Frontal cortex (tissue), 4 donors: ENCODE measurements around the gene DDX3X. TPM values are rescaled to one million over a fixed set of nuclear protein-coding genes. Genes with fewer than 3 reads are reported as not detected.

Source experiments
- DNase-seq, 2 donors: peaks; one replicate each; pipeline ENCODE4 v3.0.0; 2012; ENCODE audit warnings: low spot score in 2 of 2
- FAIRE-seq: peaks from 2 replicates; lab custom pipeline; 2012; peaks lifted over from hg19 to GRCh38; lab: Jason Lieb, UNC
- total RNA-seq: library from RNA; depleted of rRNA; stranded (reverse); fragments of >200 nt; gene quantifications from one replicate; pipeline ENCODE4 v1.2.3, GENCODE V29; 2014
- donor health status: control.
- donor health status: control.
- donor health status: control.

DDX3X gene
- total RNA-seq, 1 donor from 2014 or later: 208 TPM

GRCh38 chrX:41326431-41326830, 7.5 kb upstream of the DDX3X start:
- FAIRE-seq: no peak
- no peak for DNase-seq

DNA sequence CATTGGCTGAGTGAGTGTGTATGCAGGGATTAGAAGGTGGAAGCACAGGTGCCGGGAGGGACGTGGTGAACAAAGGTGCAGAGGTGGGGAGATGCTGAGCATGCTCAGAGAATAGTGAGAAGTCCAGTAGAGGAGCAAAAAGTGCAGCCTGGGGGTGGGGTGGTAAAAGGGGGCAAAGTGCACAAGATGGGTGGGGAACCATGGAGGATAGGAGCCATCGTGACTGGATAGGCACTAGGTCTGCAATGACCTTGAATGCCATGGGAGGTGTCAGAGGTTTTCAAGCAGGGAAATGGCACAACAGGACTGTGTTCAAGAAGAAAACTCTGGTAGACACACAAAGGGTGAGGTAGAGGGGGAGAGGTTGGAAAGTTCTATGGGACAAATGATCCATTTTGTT, 6.6 kb upstream of the DDX3X start:
- DNase-seq: no peak
- FAIRE-seq: no peak

GRCh38 chrX:41329101-41329500, 4.9 kb upstream of the DDX3X start:
- FAIRE-seq: no peak
- no peak for DNase-seq

GRCh38 chrX:41332005-41332404, 2.0 kb upstream of the DDX3X start:
- FAIRE-seq (no peak), DNase-seq (no peak)

DNA sequence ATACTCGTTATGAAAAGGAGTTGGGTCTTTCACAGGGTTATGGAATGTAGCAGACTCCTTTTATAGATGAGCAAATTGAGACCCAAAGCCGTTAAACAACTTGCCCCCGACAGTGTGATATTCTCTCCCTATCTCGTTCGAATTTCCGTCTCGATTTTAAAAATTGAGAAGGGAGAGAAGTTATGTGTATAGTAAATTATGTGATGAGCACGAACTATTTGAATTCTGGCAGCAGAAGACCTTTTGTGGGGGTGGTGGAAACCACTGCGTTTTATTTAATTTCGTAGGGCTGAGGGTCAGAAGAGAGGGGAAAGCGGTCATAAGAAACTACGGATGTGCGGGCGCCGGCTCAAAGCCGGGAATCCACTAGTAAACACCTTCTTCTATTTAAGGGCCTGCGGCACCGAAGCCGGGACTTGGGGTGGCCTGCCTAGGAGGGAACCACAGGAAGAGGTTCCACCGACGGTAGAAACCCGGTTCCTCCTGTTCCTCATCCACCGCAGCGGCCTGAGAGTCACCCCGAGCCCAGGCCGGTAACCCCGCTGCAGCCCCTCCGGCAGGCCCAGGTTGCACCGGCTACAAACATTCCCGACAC, 1.5 kb upstream of the DDX3X start:
- peak in 1 of 2 donors; percentile 26 for DNase-seq
- no peak for FAIRE-seq

- peak; percentile 59 to 74 for DNase-seq
Observed at GRCh38 chrX:41333003-41333743, 789 bp upstream of the DDX3X start.

DNA sequence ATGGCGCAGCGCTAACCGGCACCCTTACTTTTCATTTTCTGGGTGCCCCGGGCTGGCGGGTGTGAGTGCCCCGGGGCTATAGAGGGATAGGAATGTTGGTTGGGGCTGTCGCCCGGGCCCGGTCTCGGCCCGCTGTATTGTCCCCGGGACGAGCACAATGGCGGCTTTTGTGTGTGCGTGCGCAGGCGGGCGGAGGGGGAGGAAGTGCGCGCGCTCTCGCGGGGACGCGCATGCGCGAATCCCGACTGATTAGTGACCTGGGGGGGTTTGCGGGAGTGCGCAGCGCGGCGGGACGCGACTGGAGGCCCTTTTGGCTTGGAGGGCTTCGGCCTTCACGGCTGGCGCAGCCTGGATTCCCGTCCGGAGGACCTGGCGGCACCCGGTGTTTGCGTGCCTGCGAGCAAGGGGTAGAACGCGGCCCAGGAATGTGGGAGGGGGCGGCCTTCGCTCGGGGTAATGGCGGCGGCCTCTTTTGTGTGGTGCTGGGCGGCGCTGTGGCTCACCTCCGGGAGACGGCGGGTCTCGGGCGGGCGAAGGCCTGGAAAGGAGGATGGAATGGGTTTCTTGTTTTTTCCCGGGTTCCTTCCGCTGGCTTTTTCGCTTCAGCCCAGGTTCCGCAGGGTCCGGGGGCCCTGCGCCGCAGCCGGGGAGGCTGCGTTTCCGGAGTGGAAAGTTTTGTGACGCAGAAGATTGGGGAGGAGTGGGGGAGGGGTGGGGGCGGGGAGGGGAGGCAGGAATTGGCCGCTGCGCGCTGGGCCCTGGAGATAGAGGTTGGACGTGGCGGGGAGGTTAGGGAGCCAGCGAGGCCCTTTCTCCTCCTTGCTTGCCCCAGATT, 618 bp downstream of the DDX3X start:
- FAIRE-seq: no peak
- DNase-seq: peak; percentile 58 to 85

More at GRCh38 chrX:41333003-41333743, 789 bp upstream of the DDX3X start:
- no peak for FAIRE-seq

GRCh38 chrX:41335198-41335957, 1.4 kb downstream of the DDX3X start:
- DNase-seq (no peak), FAIRE-seq (no peak)

GRCh38 chrX:41335958-41336331, 2.0 kb downstream of the DDX3X start:
- DNase-seq (no peak), FAIRE-seq (no peak)

GRCh38 chrX:41336447-41336846, 2.5 kb downstream of the DDX3X start:
- no peak for FAIRE-seq
- DNase-seq: no peak

DNA sequence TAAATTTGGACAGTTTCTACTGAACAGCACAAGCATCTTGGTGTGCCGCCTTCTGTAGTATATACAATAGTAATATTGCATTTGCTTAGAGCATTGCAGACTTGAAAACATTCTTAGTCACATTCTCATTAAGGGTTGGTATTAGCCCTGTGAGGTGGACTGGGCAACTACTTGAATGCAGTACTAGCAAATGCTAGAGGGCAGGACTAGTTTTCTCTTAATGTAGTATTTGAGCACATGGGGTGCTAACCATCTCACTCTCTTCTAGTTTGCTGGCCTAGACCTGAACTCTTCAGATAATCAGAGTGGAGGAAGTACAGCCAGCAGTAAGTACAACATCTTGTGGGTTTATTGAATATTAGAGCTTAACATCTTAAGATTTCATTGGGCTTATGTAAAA, 3.2 kb downstream of the DDX3X start:
- no peak for DNase-seq
- no peak for FAIRE-seq

DNA sequence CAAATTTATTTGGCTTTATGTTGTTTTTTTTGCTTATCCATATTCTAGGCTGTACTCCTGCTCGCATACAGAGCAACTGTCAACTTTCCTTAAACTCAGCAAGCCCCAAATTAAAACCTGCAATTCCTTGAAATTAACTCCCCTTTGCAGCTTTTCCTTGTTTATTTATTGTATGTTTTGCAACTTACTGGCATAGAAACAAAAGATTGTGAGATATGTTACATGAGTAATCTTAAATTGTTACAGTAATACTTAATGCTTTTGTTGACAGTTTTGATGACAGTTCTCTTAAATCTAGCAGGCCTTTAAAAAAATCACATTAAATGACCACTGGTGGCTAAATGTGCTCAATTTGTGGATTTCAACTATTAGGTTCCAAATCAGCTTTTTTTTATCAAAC, 4.5 kb downstream of the DDX3X start:
- FAIRE-seq (no peak), DNase-seq (no peak)

- DNase-seq (no peak), FAIRE-seq (no peak)
Observed at GRCh38 chrX:41339148-41339547, 5.2 kb downstream of the DDX3X start.

DNA sequence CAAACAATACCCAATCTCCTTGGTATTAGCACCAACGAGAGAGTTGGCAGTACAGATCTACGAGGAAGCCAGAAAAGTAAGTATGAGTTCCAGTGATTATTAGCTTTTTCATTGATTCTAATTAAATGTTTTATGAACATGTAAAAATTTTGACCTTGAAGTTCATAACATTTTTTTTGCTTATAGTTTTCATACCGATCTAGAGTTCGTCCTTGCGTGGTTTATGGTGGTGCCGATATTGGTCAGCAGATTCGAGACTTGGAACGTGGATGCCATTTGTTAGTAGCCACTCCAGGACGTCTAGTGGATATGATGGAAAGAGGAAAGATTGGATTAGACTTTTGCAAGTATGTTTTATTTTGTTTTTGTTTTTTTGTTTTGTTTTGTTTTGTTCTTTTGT, 10.1 kb downstream of the DDX3X start:
- no peak for DNase-seq
- no peak for FAIRE-seq

DNA sequence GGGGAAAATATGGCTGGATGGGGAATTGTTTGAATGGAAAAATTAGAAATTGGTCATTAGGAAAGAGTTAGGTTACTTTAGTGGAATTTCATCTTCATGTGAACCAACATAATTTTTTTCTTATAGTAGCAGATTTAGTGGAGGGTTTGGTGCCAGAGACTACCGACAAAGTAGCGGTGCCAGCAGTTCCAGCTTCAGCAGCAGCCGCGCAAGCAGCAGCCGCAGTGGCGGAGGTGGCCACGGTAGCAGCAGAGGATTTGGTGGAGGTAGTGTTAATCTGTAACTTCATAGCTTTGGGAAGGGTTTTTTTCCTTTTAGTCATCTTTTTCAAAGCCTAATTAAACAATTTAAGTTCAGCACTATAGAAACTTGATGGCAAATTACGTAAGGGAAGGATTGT, 13.2 kb downstream of the DDX3X start:
- DNase-seq (no peak), FAIRE-seq (no peak)

DNA sequence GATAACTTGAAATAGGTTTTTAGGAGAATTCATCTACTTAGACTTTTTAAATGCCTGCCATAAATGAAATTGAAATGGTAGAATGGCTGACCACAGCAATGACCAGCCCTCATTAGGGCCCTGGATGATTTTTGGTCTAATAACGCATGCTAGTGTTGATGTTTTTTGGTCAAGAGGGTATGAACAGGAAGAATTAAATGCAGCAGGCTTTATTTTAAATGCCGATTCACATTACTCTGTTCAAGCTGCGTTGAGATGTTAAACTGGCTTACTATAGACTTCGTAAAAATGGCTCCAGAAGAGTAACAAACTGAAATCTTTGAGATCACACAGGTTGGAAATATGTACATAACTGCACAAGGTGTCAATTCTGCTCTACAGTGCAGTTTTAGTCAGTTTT, 14.6 kb downstream of the DDX3X start:
- FAIRE-seq (no peak), DNase-seq (no peak)

GRCh38 chrX:41350150-41350975, 16.4 kb downstream of the DDX3X start:
- FAIRE-seq: no peak
- DNase-seq: no peak

GRCh38 chrX:41350976-41351569, 17.1 kb downstream of the DDX3X start:
- no peak for FAIRE-seq
- DNase-seq: no peak

DNA sequence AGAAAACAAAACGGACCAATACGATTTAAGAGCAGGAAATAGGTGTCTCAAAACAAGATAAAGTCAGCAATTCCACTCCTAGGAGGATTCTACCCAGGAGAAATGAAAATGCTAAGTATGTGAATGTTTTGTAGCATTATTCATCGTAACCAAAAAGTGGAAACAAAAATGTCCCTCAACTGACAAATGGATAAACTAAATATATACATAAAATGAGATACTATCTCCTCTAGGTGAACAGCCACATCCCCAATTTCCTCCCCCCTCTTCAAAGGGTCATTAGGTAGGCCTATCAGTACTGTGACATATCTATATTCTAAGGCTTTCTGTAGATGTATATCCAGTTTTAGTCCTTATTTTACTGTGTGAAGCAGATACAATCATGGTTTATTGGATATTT, 18.0 kb downstream of the DDX3X start:
- DNase-seq (no peak), FAIRE-seq (no peak)
